Upper lobe of right lung (tissue), 1 donor: ENCODE measurements around the gene EID1. TPM values are rescaled to one million over a fixed set of nuclear protein-coding genes. Genes with fewer than 3 reads are reported as not detected.

Source experiments
- ATAC-seq: fragments of 200-7000 bp; cut with Tn5 transposase; one replicate; pipeline ENCODE4 v1.9.1; 2020; ENCODE audit warnings: mild to moderate bottlenecking, moderate library complexity
- DNase-seq: peaks from one replicate; pipeline ENCODE4 v3.0.0-alpha.2; 2020
- H3K27ac ChIP-seq: fragments of 200-600 bp; one replicate; pipeline ENCODE4 v1.8.0; 2022
- H3K27me3 ChIP-seq: fragments of 200-600 bp; one replicate; pipeline ENCODE4 v1.8.0; 2022; ENCODE audit warnings: mild to moderate bottlenecking
- H3K36me3 ChIP-seq: fragments of 200-600 bp; one replicate; pipeline ENCODE4 v1.8.0; 2022
- H3K4me1 ChIP-seq: fragments of 200-600 bp; one replicate; pipeline ENCODE4 v1.8.0; 2022
- H3K4me3 ChIP-seq: fragments of 200-600 bp; one replicate; pipeline ENCODE4 v1.8.0; 2022; ENCODE audit warnings: mild to moderate bottlenecking
- H3K9me3 ChIP-seq: fragments of 200-600 bp; one replicate; pipeline ENCODE4 v1.8.0; 2022
- CTCF ChIP-seq: fragments of 200-600 bp; IDR thresholded peaks from one replicate; pipeline ENCODE4 v1.8.0; 2022; ENCODE audit warnings: antibody characterized with exemption
- intact Hi-C: fragments of 100-400 bp; cut with DNase I; formaldehyde crosslinking; loops from one replicate; pipeline ENCODE4 v1.11.0; 2022
- total RNA-seq: library from RNA; stranded (reverse); fragmentation: NEBNext Ultra II Directional; extraction: Animal tissue kit (Norgen Biotek cat#: 25700); gene quantifications from one replicate; pipeline ENCODE4 v1.2.1, GENCODE V29; 2021
- donor health status: DM: no; HTN: yes; CAD: no; lungs with severe emphysema.

Gene EID1
- total RNA-seq, 1 donor from 2014 or later, result 95.3 TPM

DNA sequence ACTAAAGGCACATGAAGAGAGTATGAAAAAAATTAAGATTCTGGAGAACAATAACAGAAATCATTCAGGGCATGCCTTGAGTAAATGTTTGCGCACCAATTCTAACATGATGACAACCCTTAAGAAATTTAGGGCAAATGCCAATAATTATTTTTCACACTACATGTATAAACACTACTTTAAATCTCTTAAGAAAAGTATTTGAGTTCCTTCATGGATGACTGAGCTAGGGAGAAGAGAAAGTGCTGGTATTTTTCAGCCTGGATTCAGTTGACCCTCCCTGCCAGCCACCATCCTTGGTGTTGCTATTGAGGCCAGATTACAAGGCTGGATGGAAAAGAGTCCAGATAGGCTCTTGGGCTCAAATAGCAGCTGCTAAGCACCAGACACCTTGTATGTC is 8.0 kb upstream of the EID1 start:
- Histone ChIP-seq H3K27ac (no peak overlapping the region), H3K36me3 (no peaks in the 10 kb centered on the region), H3K4me1 (no peaks in the 10 kb centered on the region), H3K4me3 (no peak overlapping the region), H3K27me3 (no peaks in the 10 kb centered on the region), H3K9me3 (no peaks in the 10 kb centered on the region)
- ATAC-seq (peak; percentile 16), DNase-seq (no peak)
- no peak for TF ChIP-seq CTCF
- intact Hi-C loops, result loop anchor here (10.0 kb wide), 1 partner anchor 275 kb away; no protein-coding TSS in a partner anchor

- ATAC-seq (no peak), DNase-seq (no peak)
- no peaks in the 10 kb centered on the region for H3K4me1 ChIP-seq
- no peaks in the 10 kb centered on the region for H3K36me3 ChIP-seq
- no peak for TF ChIP-seq CTCF
- intact Hi-C loops, result no loop called here
- no peaks in the 10 kb centered on the region for H3K27me3 ChIP-seq
- H3K4me3 ChIP-seq, result no peak overlapping the region
- no peaks in the 10 kb centered on the region for H3K9me3 ChIP-seq
- H3K27ac ChIP-seq, result no peak overlapping the region
Measured at GRCh38 chr15:48871542-48871941, 6.4 kb upstream of the EID1 start.

DNA sequence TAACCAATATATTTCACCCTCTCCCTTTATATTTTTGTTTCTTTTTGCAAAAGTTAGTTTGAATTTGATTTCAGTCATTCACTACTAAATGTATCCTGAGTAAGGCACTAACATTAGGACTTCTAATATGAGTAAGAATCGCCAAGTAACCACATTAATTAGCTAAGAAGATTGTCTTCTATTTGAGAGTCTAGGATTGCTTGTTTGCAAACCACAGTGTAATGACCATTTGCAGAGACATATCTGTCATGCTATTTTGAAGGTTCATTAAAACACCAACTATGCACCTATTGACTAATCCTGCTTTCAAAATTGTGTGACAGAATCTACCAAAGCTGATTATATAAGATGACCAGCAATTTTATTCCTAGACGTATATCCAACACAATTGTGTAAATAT is 5.3 kb upstream of the EID1 start:
- no peak for DNase-seq
- intact Hi-C loops, result no loop called here
- Histone ChIP-seq H3K27ac (no peak overlapping the region), H3K27me3 (no peaks in the 10 kb centered on the region), H3K4me3 (no peak overlapping the region), H3K36me3 (no peaks in the 10 kb centered on the region), H3K9me3 (no peaks in the 10 kb centered on the region), H3K4me1 (no peaks in the 10 kb centered on the region)
- no peak for ATAC-seq
- no peak for TF ChIP-seq CTCF

DNA sequence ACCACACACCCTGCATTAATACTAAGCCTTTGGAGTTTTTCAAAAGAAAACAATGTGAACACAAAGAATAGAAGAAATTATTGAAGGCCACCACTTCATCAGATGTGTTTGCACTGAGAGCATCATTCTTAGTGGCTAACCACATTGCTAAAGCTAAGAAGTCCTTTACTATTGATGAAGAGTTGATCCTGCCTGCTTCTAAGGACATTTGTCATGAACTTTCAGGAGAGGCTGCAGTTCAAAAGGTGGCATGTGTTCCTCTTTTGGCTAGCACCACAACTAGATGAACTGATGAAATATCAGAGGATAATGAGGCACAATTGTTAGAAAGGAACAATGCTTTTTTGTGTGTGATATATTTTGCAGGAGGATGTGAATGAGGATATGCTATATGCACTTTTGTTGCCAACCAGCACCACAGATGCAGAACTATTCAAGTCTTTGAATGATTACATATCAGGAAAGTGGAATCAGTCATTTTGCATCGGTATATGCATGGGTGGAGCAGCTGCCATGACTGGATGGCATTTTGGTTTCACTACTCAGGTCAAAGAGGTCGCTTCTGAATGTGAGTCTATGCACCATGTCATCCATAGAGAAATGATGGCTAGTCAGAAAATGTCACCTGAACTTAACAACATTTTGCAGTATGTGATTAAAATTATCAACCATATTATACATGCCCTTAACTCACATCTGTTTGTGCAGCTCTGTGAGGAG is 2.5 kb upstream of the EID1 start:
- TF ChIP-seq CTCF, result no peak
- Histone ChIP-seq H3K4me1 (peaks cover 15% of the 10 kb centered on the region), H3K9me3 (no peaks in the 10 kb centered on the region), H3K36me3 (no peaks in the 10 kb centered on the region), H3K4me3 (no peak overlapping the region), H3K27me3 (no peaks in the 10 kb centered on the region), H3K27ac (no peak overlapping the region)
- intact Hi-C loops, result no loop called here
- ATAC-seq (no peak), DNase-seq (no peak)

DNA sequence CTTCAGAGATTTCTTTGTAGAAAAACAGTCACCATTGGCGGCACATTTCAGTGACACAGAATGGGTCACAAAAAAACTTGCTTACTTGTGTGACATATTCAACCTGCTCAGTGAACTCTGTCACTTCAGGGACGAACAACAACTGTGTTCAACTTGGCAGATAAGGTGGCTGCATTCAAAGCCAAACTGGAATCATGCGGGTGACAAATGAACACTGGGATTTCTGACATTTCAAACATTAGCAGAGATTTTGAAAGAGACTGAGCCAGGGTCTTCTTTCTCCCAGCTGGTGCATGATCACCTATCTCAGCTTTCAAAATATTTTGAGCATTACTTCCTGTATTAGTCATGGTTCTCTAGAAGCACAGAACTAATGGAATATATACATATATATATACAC is 1.9 kb upstream of the EID1 start:
- ATAC-seq (no peak), DNase-seq (no peak)
- Histone ChIP-seq H3K27ac (no peak overlapping the region), H3K27me3 (no peaks in the 10 kb centered on the region), H3K4me3 (no peak overlapping the region), H3K36me3 (no peaks in the 10 kb centered on the region), H3K9me3 (no peaks in the 10 kb centered on the region), H3K4me1 (peaks cover 15% of the 10 kb centered on the region)
- TF ChIP-seq CTCF, result no peak
- intact Hi-C loops, result no loop called here
